Panc1 (cell line): ENCODE data around the gene SPTBN4.

Experiments used
- SIN3A ChIP-seq: IDR thresholded peaks from 2 replicates; pipeline ENCODE4 v1.6.1; 2012; ENCODE audit warnings: low read depth, mild to moderate bottlenecking, low read length, moderate library complexity, borderline replicate concordance; ENCODE audit not compliant: insufficient read depth
- TF ChIP-seq, protein P1 (sequence below): fragments of 450-650 bp; IDR thresholded peaks from 2 replicates; pipeline ENCODE4 v1.5.1; 2017; ENCODE audit warnings: mild to moderate bottlenecking
- TF ChIP-seq, protein P2 (sequence below), 2 experiments: IDR thresholded peaks; 2 replicates each; pipeline ENCODE4 v1.6.1; 2011 to 2012; ENCODE audit warnings: low read depth in 2 of 2, control low read depth in 1 of 2, low read length in 1 of 2, mild to moderate bottlenecking in 1 of 2, moderate library complexity in 1 of 2; ENCODE audit not compliant: insufficient read depth in 1 of 2

DNA sequence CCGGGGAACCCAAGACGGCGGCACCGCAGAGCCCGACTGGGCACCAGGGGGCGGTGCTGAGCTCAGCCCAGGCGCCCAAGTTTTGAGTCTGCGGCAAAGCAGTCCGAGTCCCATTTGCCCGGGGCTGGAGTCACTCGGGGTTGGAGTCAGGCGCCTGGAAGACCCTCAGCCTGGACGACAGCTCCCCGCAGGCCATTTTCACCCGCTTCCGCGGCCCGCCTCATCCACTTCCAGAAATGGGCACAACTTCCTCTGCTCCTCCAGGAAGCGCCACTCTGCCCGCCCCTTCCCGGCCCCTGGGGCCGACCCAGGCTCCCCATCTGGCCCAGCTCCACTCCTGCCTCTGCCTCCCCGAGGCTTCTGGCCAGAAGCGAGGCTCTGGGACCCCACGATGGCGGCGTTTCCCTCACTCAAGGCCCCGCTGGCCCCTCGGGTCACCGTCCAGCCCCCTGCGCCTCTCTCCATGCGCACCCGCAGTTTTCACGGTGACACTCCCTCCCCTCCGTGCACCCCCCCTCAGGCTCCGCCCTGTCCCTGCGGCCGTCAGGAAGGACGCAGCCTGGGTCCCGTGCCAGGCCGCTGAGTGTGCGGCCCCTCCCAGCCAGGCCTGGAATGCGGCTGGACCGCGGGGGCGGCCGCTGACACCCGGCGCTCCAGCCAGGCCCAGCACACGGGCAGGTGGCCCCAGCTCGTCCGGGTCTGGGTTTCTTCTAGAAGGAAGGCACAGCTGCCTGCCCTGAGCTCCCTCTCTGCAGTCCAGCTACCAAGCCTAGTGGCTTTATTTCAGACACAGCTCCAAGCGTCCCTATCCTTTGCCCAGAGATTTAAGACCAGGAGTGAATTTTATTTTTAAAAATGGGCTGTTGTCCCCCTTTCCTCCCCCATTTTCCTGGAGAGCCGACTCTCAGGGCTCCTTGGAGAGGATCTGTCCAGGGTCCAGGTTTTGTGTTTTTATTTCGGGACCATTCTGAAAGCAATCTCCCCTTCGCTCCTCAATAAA, 45.7 kb upstream of the SPTBN4 start:
- TF ChIP-seq, protein P1, sequence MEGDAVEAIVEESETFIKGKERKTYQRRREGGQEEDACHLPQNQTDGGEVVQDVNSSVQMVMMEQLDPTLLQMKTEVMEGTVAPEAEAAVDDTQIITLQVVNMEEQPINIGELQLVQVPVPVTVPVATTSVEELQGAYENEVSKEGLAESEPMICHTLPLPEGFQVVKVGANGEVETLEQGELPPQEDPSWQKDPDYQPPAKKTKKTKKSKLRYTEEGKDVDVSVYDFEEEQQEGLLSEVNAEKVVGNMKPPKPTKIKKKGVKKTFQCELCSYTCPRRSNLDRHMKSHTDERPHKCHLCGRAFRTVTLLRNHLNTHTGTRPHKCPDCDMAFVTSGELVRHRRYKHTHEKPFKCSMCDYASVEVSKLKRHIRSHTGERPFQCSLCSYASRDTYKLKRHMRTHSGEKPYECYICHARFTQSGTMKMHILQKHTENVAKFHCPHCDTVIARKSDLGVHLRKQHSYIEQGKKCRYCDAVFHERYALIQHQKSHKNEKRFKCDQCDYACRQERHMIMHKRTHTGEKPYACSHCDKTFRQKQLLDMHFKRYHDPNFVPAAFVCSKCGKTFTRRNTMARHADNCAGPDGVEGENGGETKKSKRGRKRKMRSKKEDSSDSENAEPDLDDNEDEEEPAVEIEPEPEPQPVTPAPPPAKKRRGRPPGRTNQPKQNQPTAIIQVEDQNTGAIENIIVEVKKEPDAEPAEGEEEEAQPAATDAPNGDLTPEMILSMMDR = peak; percentile 95
- peak; percentile 70; the same call in 1 of the 2 replicates for TF ChIP-seq SIN3A
- TF ChIP-seq, protein P2, sequence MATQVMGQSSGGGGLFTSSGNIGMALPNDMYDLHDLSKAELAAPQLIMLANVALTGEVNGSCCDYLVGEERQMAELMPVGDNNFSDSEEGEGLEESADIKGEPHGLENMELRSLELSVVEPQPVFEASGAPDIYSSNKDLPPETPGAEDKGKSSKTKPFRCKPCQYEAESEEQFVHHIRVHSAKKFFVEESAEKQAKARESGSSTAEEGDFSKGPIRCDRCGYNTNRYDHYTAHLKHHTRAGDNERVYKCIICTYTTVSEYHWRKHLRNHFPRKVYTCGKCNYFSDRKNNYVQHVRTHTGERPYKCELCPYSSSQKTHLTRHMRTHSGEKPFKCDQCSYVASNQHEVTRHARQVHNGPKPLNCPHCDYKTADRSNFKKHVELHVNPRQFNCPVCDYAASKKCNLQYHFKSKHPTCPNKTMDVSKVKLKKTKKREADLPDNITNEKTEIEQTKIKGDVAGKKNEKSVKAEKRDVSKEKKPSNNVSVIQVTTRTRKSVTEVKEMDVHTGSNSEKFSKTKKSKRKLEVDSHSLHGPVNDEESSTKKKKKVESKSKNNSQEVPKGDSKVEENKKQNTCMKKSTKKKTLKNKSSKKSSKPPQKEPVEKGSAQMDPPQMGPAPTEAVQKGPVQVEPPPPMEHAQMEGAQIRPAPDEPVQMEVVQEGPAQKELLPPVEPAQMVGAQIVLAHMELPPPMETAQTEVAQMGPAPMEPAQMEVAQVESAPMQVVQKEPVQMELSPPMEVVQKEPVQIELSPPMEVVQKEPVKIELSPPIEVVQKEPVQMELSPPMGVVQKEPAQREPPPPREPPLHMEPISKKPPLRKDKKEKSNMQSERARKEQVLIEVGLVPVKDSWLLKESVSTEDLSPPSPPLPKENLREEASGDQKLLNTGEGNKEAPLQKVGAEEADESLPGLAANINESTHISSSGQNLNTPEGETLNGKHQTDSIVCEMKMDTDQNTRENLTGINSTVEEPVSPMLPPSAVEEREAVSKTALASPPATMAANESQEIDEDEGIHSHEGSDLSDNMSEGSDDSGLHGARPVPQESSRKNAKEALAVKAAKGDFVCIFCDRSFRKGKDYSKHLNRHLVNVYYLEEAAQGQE (IDR thresholded peaks at IDR 0.05; ENCODE audit: insufficient read depth in 1 of 2, low read depth in 2 of 2, low read length in 1 of 2) = 0 out of 4 replicates have a peak, but pooled peaks of 1 of the 2 experiments have one; percentile 23
